HG02798 (cell line): Measurements from ENCODE around the gene FGF5.
"Not testable (repeated sequence)": the region's sequence is repeated elsewhere in the genome, so short reads cannot be mapped to it uniquely, and the experiment has no call there.

ENCODE experiments used
- ATAC-seq: cut with Tn5 transposase; IDR thresholded peaks from one replicate; pipeline ENCODE4 v1.9.1; 2021; ENCODE audit warnings: mild to moderate bottlenecking; ENCODE audit not compliant: unreplicated experiment, poor library complexity

Gene FGF5, protein sequence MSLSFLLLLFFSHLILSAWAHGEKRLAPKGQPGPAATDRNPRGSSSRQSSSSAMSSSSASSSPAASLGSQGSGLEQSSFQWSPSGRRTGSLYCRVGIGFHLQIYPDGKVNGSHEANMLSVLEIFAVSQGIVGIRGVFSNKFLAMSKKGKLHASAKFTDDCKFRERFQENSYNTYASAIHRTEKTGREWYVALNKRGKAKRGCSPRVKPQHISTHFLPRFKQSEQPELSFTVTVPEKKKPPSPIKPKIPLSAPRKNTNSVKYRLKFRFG

DNA sequence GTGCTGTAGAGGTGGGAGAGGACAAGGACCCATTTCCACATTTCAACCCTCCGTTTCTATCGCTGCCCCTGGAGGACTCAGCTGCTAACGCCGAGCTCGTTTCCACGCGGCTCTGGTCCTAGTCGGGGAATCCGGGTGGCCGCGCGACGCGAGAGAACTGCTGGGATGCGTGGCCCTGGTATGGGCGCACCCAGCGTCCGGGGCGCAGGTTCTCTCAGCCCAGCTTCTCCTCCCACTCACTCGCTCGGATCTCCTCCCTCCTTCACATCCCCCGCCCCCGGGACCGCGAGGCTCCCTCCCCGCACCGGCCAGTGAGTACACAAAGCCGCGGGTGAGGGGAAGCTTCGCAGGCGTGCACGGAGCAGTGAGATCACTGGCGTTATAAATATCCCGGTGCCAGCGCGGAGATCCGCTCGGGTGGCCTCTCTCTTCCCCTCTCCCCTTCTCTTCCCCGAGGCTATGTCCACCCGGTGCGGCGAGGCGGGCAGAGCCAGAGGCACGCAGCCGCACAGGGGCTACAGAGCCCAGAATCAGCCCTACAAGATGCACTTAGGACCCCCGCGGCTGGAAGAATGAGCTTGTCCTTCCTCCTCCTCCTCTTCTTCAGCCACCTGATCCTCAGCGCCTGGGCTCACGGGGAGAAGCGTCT, at the start of gene FGF5:
Gene FGF5, plus strand, starts transcription at position 412 of the 649 bp plus-strand sequence. Its CDS starts 161 bp downstream, at position 573.
- ATAC-seq = no peak

- no peak for ATAC-seq
These were observed 47.0 kb upstream of the FGF5 start for GRCh38 chr4:80219301-80220025.

DNA sequence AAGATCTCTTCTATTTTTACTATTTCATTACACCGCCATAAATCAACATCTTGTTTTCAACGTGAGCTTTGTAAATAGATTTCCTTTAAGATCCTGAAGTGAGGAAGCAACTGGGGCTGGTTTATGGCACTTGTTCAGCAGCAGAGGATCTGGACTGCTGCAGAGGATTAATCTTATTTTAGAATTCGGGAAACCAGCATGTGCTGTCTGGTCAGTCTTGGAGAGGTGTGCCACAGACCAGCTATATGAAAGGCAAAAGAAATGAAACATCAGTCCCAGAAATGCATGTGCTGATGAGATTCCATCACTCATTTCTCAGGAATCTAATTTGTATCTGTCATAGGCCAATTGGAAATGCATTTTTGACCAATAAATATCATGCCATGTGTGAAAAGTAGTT, 45.8 kb upstream of the FGF5 start:
- ATAC-seq = no peak

DNA sequence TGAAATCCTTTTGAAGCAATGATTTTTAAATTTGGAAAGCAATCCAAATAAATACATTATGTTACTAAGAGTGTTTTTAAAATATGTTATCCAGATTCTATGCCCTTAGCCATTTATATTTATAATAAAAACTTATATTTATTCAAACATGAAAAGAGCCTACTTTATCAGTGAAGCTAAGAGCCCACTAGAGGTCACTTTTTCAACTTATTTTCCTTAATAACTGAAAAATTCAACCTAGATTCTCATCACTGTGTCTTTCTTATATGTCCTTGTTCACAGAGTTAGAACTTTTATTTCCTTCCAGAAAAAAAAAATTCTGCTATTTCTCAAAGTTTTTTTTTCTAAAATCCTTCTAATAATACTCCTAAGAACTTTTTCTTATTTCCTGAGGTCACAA, 45.3 kb upstream of the FGF5 start:
- no peak for ATAC-seq

GRCh38 chr4:80225595-80225994, 40.9 kb upstream of the FGF5 start:
- no peak for ATAC-seq

- ATAC-seq = no peak
These were observed 40.4 kb upstream of the FGF5 start for GRCh38 chr4:80226094-80226493.

DNA sequence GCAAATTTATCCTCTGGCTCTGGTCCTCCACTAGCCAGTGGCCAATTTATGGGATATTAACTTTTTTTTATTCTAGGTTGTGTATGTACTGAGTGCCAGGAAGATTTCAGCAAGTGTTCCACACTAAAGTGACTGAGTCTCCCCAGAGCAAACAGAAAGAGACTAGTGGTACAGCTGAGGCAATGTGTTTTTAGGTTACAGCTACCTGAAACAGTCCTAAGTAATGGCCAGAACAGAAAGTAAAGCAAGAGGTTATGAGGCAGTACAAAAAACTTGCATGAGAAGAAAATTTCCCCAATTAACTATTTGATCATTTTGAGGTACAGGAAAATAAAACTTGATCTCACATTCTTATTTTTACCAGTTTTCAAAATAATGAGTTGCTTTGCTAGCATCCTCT, 38.0 kb upstream of the FGF5 start:
- peak; percentile 59 for ATAC-seq

DNA sequence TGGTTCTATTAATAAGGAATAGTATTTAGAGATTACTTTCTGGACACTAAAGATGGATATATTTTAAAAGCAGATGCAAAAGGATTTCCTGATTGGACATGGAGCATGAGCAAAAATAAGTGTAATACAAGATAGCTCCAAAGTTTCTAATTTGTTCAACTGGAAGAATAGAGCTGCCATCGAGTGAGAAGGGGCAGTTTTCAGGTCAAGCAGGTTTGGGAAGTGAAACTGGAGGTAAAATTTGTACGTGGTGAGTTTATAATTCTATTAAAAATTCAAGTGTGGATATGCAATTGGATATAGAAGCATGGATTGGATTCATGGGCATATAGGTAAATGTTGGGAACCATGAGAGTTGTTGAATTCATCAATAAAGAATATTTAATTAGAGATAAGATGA, 37.3 kb upstream of the FGF5 start:
- ATAC-seq = no peak

DNA sequence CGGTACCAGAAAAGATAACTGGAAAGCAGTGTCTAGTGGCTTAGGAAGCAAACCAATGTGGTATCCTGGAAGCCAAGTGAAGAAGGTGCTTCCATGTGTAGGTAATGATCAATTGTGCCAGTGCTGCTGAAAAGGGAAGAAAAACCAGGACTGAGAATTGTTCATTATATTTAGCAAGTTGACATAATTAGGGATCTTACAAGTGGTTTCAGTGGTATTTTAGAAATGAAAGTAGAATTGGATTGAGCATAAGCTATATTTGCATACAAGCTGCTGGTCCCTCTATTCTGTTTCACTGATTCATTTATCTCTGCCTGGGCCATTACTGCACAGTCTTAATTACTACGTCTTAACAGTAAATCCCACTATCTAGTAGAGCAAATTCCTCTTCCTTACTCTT, 36.9 kb upstream of the FGF5 start:
- peak; percentile 90 for ATAC-seq

- no peak for ATAC-seq
These were observed 35.3 kb upstream of the FGF5 start for GRCh38 chr4:80231180-80231579.

GRCh38 chr4:80232707-80233370, 33.6 kb upstream of the FGF5 start:
- ATAC-seq = no peak

DNA sequence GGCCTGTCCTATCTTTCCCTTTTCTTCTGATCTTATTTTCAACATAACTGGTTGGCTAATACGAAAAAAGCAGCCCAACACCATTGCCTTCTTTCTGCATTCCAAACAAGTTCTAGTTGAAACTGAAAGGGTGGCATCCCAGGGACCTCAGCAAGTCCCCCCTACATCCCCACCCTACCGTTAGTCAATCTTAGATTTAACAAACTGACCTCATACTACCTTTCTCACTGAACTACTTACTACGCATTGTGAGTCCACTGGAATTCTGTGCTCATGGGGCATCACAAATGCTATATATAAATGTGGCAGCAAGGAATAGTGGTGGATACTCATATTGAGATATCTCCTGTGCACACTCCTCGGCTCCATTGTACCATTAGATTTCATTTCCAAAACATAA, 33.1 kb upstream of the FGF5 start:
- ATAC-seq = no peak

DNA sequence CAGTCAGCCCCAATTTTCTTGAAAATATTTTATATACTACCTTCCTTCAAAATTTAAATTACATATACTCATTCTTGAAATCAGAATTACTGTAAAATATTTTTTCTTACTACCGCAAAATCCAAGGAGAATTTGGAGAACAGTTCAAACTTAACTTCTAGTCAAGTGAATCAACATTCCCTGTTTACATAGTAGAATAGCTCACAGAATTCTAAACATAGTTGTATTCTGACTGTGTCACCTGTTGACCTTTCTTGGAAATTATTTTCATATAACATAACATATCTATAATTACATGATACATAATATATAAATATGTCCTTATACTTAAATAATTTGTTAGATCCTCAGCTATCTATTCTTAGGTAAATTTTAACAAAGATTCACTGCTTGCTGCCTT, 31.0 kb upstream of the FGF5 start:
- no peak for ATAC-seq

DNA sequence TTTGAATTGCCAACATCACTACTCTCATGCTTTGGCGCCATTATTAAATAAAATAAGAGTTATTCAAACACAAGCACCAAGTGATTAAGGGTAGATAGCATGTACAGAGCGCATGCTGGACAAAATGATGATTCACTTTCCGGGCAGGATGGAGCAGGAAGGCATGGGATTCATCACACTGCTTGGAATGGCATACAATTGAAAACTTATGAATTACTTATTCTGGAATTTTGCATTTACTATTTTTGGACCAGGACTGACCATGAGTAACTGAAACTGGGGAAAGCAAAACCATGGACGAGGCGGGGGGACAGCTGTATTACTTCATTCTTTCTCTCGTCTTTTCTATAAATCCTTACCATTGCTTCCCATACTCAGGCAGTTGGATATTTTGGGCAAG, 28.5 kb upstream of the FGF5 start:
- ATAC-seq = no peak

GRCh38 chr4:80239480-80240150, 26.8 kb upstream of the FGF5 start:
- ATAC-seq = no peak

DNA sequence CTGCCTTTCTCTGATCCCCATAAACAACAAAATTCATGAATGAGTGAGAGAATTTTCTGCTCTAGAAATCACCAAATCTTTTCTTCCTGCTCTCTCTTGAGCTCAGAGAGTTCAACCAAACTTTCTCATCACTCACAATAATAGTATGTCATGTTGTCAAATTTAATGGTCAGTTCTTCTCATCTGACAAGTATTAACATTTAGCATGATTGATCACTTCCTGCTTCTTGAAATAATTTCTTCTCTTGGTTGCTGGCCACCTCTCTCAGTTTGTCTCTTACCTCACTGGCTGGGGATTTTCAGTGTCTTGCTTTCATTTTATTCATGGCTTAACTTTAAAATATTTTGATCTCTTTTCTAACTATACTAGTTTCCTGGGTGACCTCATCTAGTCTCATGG, 25.5 kb upstream of the FGF5 start:
- peak; percentile 44 for ATAC-seq

DNA sequence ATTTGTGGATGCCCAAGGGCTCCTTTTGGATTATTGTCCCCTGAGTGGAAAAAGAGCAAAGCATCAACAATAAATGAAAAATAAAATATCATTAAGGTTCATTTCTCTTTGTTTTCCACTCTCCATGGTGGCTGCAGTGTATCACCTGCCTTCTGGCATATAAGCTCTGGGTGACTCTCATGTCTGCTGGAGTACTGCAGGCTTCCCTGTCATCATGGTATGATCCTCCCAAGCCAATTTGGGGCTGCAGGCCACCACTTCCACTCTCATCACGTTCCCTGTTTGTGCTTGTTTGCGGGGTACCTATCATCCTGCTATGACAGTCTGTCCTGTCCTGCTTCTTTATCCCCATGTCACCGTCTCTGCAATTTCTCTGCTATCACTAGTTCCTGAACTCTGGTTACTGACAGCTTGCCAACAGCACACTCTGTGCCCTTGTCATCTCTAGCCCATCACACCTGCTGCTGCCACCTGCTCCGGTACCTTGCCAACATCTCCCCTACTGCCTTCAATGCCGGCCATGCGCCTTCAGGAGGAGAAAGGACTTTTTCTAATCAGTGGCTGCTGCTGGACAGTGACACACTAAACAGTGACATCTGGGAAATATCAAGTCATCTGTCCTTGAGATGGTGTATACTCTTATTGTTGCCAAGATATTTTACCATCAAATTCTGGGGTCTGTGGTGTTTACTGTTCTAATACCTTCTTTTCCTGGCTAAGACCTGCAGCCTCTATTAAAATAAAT, 23.0 kb upstream of the FGF5 start:
- ATAC-seq = no peak

DNA sequence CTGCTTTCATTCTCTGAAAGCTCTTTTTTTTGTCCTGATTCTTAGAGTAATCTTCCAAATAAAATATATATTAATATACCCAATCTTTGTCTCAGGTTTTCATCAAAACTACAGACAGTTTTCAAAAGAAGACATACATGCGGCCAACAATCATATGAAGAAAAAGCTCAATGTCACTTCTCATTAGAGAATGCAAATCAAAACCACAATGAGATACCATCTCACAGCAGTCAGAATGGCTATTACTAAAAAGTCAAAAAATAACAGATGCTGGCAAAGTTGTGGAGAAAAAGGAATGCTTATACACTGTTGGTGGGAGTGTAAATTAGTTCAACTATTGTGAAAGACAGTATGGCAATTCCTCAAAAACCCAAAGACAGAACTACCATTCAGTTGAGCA, 19.0 kb upstream of the FGF5 start:
- ATAC-seq = not testable (repeated sequence)

- no peak for ATAC-seq
These were observed 17.3 kb upstream of the FGF5 start for GRCh38 chr4:80249144-80249543.

DNA sequence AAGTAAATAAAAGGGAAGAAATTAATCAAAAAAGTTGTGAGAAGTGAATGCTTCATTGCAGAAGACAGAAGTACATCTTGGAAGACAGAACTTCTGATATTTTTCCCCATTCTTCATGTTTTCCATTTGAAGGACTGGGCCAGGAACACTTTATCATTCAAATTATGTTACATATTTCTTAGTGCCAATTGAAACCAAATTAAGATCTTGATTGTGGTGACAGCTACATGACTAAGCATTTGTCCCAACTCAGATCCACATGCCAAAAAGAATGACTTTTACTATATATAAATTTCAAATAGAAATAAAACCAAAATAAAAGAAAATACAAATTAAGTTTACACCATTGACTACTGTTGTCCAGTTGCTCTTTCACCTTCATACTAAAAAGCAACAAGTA, 14.0 kb upstream of the FGF5 start:
- no peak for ATAC-seq
